Fibroblast of mammary gland (primary cell): ENCODE data around the gene KCNIP4.

Experiments used
- DNase-seq: peaks from one replicate; pipeline ENCODE4 v3.0.0-alpha.2; 2010; ENCODE audit warnings: low read depth
- H3K4me3 ChIP-seq: 2 replicates; pipeline ENCODE4 v1.5.1; 2011; ENCODE audit warnings: low read depth, mild to moderate bottlenecking, low read length, moderate library complexity; ENCODE audit not compliant: control insufficient read depth
- TF ChIP-seq, protein P1 (sequence below): conservative IDR thresholded peaks from 2 replicates; pipeline ENCODE4 v1.5.1; 2011; ENCODE audit warnings: low read depth, low read length, inconsistent platforms; ENCODE audit not compliant: control insufficient read depth, insufficient read depth

The KCNIP4 gene

GRCh38 chr4:21628116-21628670, 320.4 kb downstream of the KCNIP4 start:
- H3K4me3 ChIP-seq = no peak overlapping the region
- no peak for DNase-seq
- TF ChIP-seq, protein P1, sequence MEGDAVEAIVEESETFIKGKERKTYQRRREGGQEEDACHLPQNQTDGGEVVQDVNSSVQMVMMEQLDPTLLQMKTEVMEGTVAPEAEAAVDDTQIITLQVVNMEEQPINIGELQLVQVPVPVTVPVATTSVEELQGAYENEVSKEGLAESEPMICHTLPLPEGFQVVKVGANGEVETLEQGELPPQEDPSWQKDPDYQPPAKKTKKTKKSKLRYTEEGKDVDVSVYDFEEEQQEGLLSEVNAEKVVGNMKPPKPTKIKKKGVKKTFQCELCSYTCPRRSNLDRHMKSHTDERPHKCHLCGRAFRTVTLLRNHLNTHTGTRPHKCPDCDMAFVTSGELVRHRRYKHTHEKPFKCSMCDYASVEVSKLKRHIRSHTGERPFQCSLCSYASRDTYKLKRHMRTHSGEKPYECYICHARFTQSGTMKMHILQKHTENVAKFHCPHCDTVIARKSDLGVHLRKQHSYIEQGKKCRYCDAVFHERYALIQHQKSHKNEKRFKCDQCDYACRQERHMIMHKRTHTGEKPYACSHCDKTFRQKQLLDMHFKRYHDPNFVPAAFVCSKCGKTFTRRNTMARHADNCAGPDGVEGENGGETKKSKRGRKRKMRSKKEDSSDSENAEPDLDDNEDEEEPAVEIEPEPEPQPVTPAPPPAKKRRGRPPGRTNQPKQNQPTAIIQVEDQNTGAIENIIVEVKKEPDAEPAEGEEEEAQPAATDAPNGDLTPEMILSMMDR = no peak

GRCh38 chr4:21625447-21625846, 323.1 kb downstream of the KCNIP4 start:
- DNase-seq = no peak
- no peak overlapping the region for H3K4me3 ChIP-seq
- TF ChIP-seq, protein P1 = no peak

- no peak overlapping the region for H3K4me3 ChIP-seq
- TF ChIP-seq, protein P1 = no peak
- no peak for DNase-seq
Observed at GRCh38 chr4:21605006-21605405, 343.6 kb downstream of the KCNIP4 start.

GRCh38 chr4:21596521-21596920, 352.1 kb downstream of the KCNIP4 start:
- DNase-seq = no peak
- H3K4me3 ChIP-seq = no peak overlapping the region
- TF ChIP-seq, protein P1 = no peak

DNA sequence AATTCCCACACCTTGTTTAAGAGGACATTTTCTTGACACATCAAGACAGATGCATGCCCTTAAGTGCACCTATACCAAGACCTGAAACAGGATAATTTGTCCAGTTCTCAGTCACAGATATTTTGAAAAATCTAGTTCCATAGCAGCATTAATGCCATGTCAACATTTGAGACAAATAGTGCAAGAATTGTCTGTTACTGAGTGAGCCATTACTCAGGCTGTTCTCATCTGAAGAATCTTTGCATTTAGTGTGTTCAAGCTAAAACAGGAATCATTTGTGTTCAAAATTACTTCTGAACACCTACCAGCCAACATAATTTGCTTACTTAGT, 354.9 kb downstream of the KCNIP4 start:
- no peak for DNase-seq
- no peak overlapping the region for H3K4me3 ChIP-seq
- TF ChIP-seq, protein P1 = no peak

- H3K4me3 ChIP-seq = no peak overlapping the region
- TF ChIP-seq, protein P1 = no peak
- peak; percentile 49 for DNase-seq
Observed at GRCh38 chr4:21592970-21593670, 355.5 kb downstream of the KCNIP4 start.
